Ovary (tissue), 9 donors: Measurements from ENCODE around the gene ZFYVE16. TPM values are rescaled to one million over a fixed set of nuclear protein-coding genes. Genes with fewer than 3 reads are reported as not detected.
"Not testable (repeated sequence)": the region's sequence is repeated elsewhere in the genome, so short reads cannot be mapped to it uniquely, and the experiment has no call there.

Experiments
- DNase-seq, 5 donors: peaks; one replicate each; pipeline ENCODE4 v3.0.0-alpha.2; 2019 to 2020
- H3K27ac ChIP-seq, 2 donors: fragments of 200-600 bp; one replicate each; pipeline versions ENCODE4 v1.5.1 to v1.8.0; 2019 to 2022
- H3K27me3 ChIP-seq: fragments of 200-600 bp; one replicate; pipeline ENCODE4 v1.8.0; 2022
- H3K36me3 ChIP-seq: fragments of 200-600 bp; sonication (generic); one replicate; pipeline ENCODE4 v1.5.1; 2019
- H3K4me1 ChIP-seq: one replicate; pipeline ENCODE4 v1.8.1; 2013; ENCODE audit warnings: mild to moderate bottlenecking, moderate library complexity; ENCODE audit not compliant: insufficient read depth
- H3K4me3 ChIP-seq: fragments of 200-600 bp; sonication (generic); one replicate; pipeline ENCODE4 v1.5.1; 2017
- H3K9me3 ChIP-seq, 2 donors: fragments of 200-600 bp in 1 of 2; sonication (generic) in 1 of 2; one replicate each; pipeline versions ENCODE4 v1.5.1 to v1.8.1; 2013 to 2019; ENCODE audit warnings: mild to moderate bottlenecking in 1 of 2, moderate library complexity in 1 of 2
- EP300 ChIP-seq: sonication (generic); formaldehyde crosslinking; IDR thresholded peaks from one replicate; pipeline ENCODE4 v1.6.1; 2017; ENCODE audit warnings: antibody characterized with exemption
- POLR2A ChIP-seq: fragments of 450-650 bp; IDR thresholded peaks from one replicate; pipeline ENCODE4 v1.6.1; 2017; ENCODE audit warnings: antibody characterized with exemption, mild to moderate bottlenecking, moderate library complexity
- WGBS, 3 donors: extraction: QIAGEN DNeasy Blood & Tissue Kit in 1 of 3; methylation state at CpG; one replicate each; pipeline versions ENCODE4 v1.1.5 to v1.1.7; 2013 to 2017; 5-methylcytosine and 5-hydroxymethylcytosine counted together
- intact Hi-C, 4 donors: fragments of 100-400 bp; cut with DNase I; formaldehyde crosslinking; loops; one replicate each; pipeline versions ENCODE4 v1.11.0 to v1.15.1; 2022 to 2023
- polyA plus RNA-seq, 2 donors: library from polyadenylated mRNA; stranded (reverse); fragments of 200-250 nt in 1 of 2; fragments of 350-450 nt in 1 of 2; fragmentation: Illumina TruSeq in 1 of 2; extraction: RNeasy Lipid Tissue Mini Kit (QIAGEN cat#74804) in 1 of 2; gene quantifications; one replicate each; pipeline ENCODE4 v1.2.3, GENCODE V29; 2013 to 2014
- total RNA-seq, 7 donors: library from RNA; depleted of rRNA in 2 of 7; stranded (reverse); fragments of >200 nt in 2 of 7; fragmentation: NEBNext Ultra II Directional in 3 of 7; extraction: Animal tissue kit (Norgen Biotek cat#: 25700) in 3 of 7; gene quantifications; one replicate each; pipeline versions ENCODE4 v1.1.0 to v1.2.4, GENCODE V29; 2016 to 2023
- TF ChIP-seq, protein P1 (sequence below), 3 donors: fragments of 450-650 bp in 2 of 3; fragments of 200-600 bp in 1 of 3; IDR thresholded peaks; one replicate each; pipeline versions ENCODE4 v1.5.1 to v1.8.0; 2016 to 2022; ENCODE audit warnings: antibody characterized with exemption in 3 of 3, mild to moderate bottlenecking in 1 of 3
- donor health status: DM: no; HTN: no; CAD: no; lungs with moderate emphysema.
- donor health status: DM: no; HTN: no; CAD: no.
- donor health status: Bipolar disorder and iron deficiency.
- donor health status: DM: yes; HTN: yes; CAD: no.
- donor health status: DM: no; HTN: no; CAD: no.
- donor health status: DM: yes; HTN: yes; CAD: no.

Gene ZFYVE16
- total and polyA plus RNA-seq, 9 donors, result 17.0 to 59.0 (median 45.9) TPM

DNA sequence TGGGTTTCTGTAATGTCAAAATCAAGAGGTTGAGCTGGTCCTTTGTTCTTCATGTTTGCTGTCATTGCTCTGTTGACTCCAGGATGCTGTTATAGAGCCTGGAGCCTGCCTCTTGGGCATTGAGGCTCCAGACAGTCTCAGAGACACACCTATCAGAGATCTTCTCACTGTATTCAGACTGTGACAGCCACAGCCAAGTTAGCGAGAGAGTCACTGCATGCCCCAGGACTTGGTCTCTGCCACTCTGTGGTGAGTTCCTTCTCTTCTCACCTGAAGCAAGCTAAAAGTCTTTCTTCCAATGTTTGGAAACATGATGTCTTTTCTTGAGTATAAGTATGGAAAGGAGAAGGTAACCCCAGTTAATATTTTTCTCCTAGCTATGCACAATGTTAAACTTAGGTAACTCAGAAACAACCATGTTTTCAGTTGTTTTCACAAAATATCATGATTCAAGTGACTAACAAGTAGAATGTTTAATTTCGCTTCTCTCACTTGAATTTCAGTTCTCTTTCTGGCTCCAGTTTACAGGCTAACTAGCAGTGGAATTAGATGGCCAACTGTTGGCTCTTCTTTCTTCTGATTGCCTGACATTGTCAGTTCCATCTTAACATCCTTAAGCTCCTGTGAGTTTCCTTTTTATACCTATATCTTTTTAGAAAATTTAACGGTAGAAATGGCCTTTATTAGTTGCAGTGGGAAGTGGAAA, 20.6 kb upstream of the ZFYVE16 start:
- Histone ChIP-seq H3K9me3 (no peaks in the 10 kb centered on the region), H3K4me1 (no peaks in the 10 kb centered on the region), H3K36me3 (no peaks in the 10 kb centered on the region), H3K27me3 (no peaks in the 10 kb centered on the region), H3K27ac (no peak overlapping the region), H3K4me3 (no peak overlapping the region)
- intact Hi-C loops, result no loop called here
- no peak for DNase-seq
- TF ChIP-seq POLR2A, result no peak
- TF ChIP-seq EP300, result no peak
- TF ChIP-seq, protein P1, sequence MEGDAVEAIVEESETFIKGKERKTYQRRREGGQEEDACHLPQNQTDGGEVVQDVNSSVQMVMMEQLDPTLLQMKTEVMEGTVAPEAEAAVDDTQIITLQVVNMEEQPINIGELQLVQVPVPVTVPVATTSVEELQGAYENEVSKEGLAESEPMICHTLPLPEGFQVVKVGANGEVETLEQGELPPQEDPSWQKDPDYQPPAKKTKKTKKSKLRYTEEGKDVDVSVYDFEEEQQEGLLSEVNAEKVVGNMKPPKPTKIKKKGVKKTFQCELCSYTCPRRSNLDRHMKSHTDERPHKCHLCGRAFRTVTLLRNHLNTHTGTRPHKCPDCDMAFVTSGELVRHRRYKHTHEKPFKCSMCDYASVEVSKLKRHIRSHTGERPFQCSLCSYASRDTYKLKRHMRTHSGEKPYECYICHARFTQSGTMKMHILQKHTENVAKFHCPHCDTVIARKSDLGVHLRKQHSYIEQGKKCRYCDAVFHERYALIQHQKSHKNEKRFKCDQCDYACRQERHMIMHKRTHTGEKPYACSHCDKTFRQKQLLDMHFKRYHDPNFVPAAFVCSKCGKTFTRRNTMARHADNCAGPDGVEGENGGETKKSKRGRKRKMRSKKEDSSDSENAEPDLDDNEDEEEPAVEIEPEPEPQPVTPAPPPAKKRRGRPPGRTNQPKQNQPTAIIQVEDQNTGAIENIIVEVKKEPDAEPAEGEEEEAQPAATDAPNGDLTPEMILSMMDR (IDR thresholded peaks at IDR 0.05), result no peak
- WGBS, 3 donors, result 77 to 86% (median 79%) methylated on average over 3 of the region's 3 CpGs

DNA sequence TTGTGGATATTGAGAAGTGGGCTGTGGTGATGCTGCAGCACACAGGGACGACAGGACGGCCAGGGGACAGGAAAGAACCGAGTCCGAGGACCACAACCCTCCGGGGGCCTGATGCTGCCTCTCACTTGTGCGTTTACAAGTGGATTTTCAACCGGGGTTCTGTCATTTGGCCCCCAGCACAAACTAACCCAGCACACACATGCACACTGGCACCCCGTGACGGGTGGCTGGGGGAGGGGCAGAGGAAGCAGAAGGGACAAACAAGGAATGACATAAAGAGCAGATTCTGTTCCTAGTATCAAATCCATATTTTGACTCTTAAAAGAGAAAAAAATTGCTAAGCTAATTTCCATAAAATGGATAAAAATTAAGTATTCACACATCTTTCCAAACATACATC, 18.3 kb upstream of the ZFYVE16 start:
- 51 to 74% (median 57%) methylated on average over 9 of the region's 9 CpGs for WGBS, 3 donors
- Histone ChIP-seq H3K4me3 (no peak overlapping the region), H3K27me3 (no peaks in the 10 kb centered on the region), H3K27ac (no peak overlapping the region), H3K36me3 (no peaks in the 10 kb centered on the region), H3K4me1 (no peaks in the 10 kb centered on the region), H3K9me3 (no peaks in the 10 kb centered on the region)
- intact Hi-C loops, result no loop called here
- TF ChIP-seq POLR2A (no peak), EP300 (no peak)
- TF ChIP-seq, protein P1 (IDR thresholded peaks at IDR 0.05), result no peak
- no peak for DNase-seq

GRCh38 chr5:80390413-80390812, 17.5 kb upstream of the ZFYVE16 start:
- H3K4me3 ChIP-seq, H3K9me3 ChIP-seq, DNase-seq, H3K36me3 ChIP-seq, H3K4me1 ChIP-seq, H3K27ac ChIP-seq, intact Hi-C loops, H3K27me3 ChIP-seq: not testable (repeated sequence)
- WGBS, 3 donors, result 57 to 63% (median 57%) methylated on average over 3 of the region's 3 CpGs

GRCh38 chr5:80391267-80391666, 16.6 kb upstream of the ZFYVE16 start:
- H3K4me1 ChIP-seq, H3K27ac ChIP-seq, H3K27me3 ChIP-seq, intact Hi-C loops, H3K4me3 ChIP-seq, H3K36me3 ChIP-seq, DNase-seq, H3K9me3 ChIP-seq: not testable (repeated sequence)

GRCh38 chr5:80399526-80400239, 8.2 kb upstream of the ZFYVE16 start:
- Histone ChIP-seq H3K4me3 (no peak overlapping the region), H3K27me3 (no peaks in the 10 kb centered on the region), H3K36me3 (no peaks in the 10 kb centered on the region), H3K9me3 (peaks cover 0 to 7% of the 10 kb centered on the region in 2 donors), H3K4me1 (no peaks in the 10 kb centered on the region), H3K27ac (no peak overlapping the region)
- 79 to 91% (median 89%) methylated on average over 1 of the region's 1 CpG for WGBS, 3 donors
- TF ChIP-seq EP300, result no peak
- no peak for TF ChIP-seq POLR2A
- TF ChIP-seq, protein P1 (IDR thresholded peaks at IDR 0.05), result no peak
- intact Hi-C loops, result no loop called here
- DNase-seq, result no peak

DNA sequence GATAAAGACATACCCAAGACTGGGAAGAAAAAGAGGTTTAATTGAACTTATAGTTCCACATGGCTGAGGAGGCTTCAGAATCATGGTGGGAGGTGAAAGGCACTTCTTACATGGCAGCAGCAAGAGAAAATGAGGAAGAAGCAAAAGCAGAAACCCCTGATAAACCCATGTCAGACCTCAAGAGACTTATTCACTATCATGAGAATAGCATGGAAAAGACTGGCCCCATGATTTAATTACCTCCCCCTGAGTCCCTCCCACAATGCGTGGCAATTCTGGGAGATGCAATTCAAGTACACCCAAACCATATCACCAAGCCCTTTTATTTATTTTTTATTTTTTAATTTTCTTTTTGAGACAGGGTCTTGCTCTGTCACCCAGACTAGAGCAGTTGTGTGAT, 7.5 kb upstream of the ZFYVE16 start:
- WGBS, 3 donors, result 95 to 100% (median 97%) methylated on average over 1 of the region's 1 CpG
- intact Hi-C loops, H3K4me3 ChIP-seq, H3K27ac ChIP-seq, H3K27me3 ChIP-seq, H3K4me1 ChIP-seq, H3K9me3 ChIP-seq, H3K36me3 ChIP-seq, DNase-seq: not testable (repeated sequence)
